Nasal cavity respiratory epithelium epithelial cell of viscerocranial mucosa (primary cell): ENCODE measurements around the gene PNO1. TPM values are rescaled to one million over a fixed set of nuclear protein-coding genes. Genes with fewer than 3 reads are reported as not detected.

Experiments used
- total RNA-seq: library from RNA; depleted of rRNA; stranded (reverse); fragments of >200 nt; gene quantifications from 2 replicates; pipeline ENCODE4 v1.2.3, GENCODE V29; 2014

PNO1 gene
- total RNA-seq = 29.0 and 31.2 TPM in 2 replicates

GRCh38 chr2:68157402-68158133 lies at the start of gene PNO1:
Gene PNO1 (plus strand): TSS chr2:68157888. CDS start chr2:68157935, 47 bp downstream.

Other genes with a start within 250 kb of the PNO1 start
- gene C1D, start 94.9 kb upstream of the PNO1 start, total RNA-seq = 16.5 and 21.5 TPM in 2 replicates
- gene PPP3R1, start 94.6 kb downstream of the PNO1 start, total RNA-seq = 38.3 and 43.8 TPM in 2 replicates
- not detected in 2 replicates for gene CNRIP1, start 162.1 kb downstream of the PNO1 start, total RNA-seq
- not detected in 2 replicates for gene PLEK, start 207.4 kb downstream of the PNO1 start, total RNA-seq